HG03521 (cell line): ENCODE data around the gene TMEM86A.

ENCODE experiments used
- ATAC-seq: cut with Tn5 transposase; IDR thresholded peaks from one replicate; pipeline ENCODE4 v1.9.1; 2021; ENCODE audit warnings: mild to moderate bottlenecking, moderate library complexity; ENCODE audit not compliant: unreplicated experiment

Gene TMEM86A

GRCh38 chr11:18752502-18752901 lies 53.9 kb downstream of the TMEM86A start:
- ATAC-seq: no peak

DNA sequence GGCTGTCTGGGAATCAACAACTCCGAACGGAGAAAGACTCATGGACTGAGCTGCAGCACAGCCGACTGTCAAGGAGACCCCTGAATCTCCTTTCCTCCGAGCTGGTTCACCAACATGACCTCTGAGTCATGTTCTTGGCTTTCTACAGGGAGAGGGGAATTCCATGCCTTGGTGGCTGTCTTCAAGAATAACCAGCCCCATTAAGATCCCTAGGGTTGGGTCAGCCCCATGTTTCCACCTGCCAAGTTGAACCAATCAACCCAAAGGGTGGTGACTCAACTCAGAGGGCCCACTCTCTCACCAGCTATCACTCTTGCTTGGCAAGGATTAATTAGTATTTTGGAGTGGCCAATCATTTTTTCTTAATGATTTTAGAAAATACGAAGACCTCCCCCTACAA lies 55.7 kb downstream of the TMEM86A start:
- ATAC-seq: no peak
